HUES6 (cell line): ENCODE data around the gene CIBAR2.

ENCODE experiments used
- H3K27ac ChIP-seq: 2 replicates; pipeline ENCODE4 v1.7.0; 2013; ENCODE audit warnings: low read depth, mild to moderate bottlenecking, low read length, inconsistent platforms
- H3K27me3 ChIP-seq: 2 replicates; pipeline ENCODE4 v1.6.1; 2013; ENCODE audit warnings: low read length; ENCODE audit not compliant: control insufficient read depth, insufficient read depth
- H3K36me3 ChIP-seq: 2 replicates; pipeline ENCODE4 v1.6.1; 2013; ENCODE audit warnings: low read length; ENCODE audit not compliant: control insufficient read depth, insufficient read depth
- H3K4me1 ChIP-seq: 2 replicates; pipeline ENCODE4 v1.6.1; 2013; ENCODE audit warnings: low read length; ENCODE audit not compliant: control insufficient read depth, insufficient read depth
- H3K4me3 ChIP-seq: 2 replicates; pipeline ENCODE4 v1.5.1; 2013; ENCODE audit warnings: low read depth, low read length
- H3K9ac ChIP-seq: one replicate; pipeline ENCODE4 v1.6.1; 2013; ENCODE audit warnings: mild to moderate bottlenecking, low read length
- H3K9me3 ChIP-seq: 2 replicates; pipeline ENCODE4 v1.6.1; 2013; ENCODE audit warnings: low read depth, low read length; ENCODE audit not compliant: control insufficient read depth, insufficient read depth

CIBAR2 gene

DNA sequence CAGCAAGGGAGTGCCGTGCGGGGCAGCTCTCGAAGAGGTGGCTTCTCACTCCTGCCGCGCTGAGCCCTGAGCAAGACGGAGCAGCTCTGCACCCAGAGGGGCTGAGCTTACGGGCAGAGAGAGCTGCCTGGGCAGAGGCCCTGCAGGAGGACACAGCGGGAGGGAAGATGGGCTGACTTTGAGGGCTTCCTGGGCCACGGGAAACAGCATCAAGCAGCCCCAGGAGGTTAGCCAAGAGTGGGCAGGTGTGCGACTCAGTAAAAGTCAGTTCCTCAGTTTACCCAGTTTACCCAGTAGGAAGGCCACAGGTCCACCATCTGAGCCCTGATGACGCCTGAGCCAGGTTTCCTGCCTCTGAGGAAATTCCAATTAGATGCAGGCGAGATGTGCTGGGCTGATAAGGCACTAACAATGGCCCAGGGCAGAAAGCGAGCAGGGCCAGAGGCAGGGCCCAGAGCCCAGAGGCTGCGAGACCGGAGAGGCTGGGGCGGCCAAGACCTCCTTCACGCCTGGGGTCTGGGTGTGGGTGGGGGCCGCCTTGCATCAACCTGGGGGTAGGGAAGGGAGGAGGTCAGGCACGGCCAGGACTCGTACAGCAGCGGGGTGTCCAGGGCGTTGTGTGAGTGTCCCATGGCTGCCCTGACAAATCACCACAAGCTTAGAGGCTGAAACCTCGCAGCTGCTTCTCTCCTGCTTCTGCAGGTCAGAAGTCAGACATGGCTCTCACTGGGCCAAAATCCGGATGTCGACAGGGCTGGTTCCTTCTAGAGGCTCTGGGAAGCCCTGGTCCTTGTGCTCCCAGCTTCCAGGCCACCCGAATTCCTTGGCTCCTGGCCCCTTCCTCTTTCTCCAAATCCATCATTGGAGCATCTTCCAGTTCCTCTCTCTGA is 32.0 kb upstream of the CIBAR2 start:
- Histone ChIP-seq H3K27me3 (no peaks in the 10 kb centered on the region), H3K36me3 (no peaks in the 10 kb centered on the region), H3K9ac (no peak overlapping the region), H3K27ac (no peak overlapping the region), H3K4me3 (no peak overlapping the region), H3K4me1 (peaks cover 16% of the 10 kb centered on the region; the same call in 1 of the 2 replicates), H3K9me3 (no peaks in the 10 kb centered on the region)

DNA sequence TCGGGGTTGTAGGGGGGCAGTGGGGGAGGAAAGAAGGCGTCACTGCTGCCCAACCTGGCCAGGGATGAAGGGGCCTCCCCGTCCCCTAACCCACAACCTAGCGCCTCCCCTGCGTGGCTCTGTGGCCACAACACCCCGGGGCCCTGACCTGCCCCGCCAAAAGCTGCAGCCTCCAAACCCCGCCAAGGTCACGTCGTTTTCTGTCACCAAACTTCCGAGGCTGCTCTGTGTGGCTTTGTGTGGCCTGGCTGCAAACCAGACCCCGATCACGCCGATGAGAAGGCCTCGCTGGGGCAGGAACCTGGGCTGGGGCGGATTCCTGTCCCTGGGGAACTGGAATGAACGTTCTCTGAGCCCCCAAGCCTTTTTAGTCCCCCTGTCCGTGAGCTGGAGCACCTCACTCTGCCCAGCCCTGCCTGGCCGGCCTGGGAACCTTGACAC is 30.5 kb upstream of the CIBAR2 start:
- Histone ChIP-seq H3K4me3 (no peak overlapping the region), H3K36me3 (no peaks in the 10 kb centered on the region), H3K9me3 (no peaks in the 10 kb centered on the region), H3K4me1 (peaks cover 16% of the 10 kb centered on the region; the same call in 1 of the 2 replicates), H3K27me3 (no peaks in the 10 kb centered on the region), H3K9ac (no peak overlapping the region), H3K27ac (no peak overlapping the region)

DNA sequence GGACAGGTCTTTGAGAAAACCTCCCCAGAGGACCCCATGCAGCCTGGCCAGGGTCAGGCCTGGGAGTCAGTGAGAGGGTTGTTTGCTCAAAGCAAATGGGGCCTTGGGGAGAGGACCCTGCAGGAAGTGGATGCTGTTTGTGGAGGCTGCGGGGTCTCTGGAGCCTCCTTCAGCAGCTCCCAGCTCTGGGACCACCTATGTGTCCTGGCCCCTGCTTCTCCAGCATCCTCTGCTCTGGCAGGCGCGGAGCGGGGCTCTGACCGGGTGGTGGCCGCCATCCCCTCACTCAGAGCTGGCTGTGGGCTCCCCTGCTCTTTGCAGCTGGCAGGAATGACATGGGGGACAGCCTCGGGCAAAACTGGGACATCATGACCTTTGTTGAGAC is 29.8 kb upstream of the CIBAR2 start:
- no peaks in the 10 kb centered on the region for H3K27me3 ChIP-seq
- H3K27ac ChIP-seq = no peak overlapping the region
- no peaks in the 10 kb centered on the region for H3K36me3 ChIP-seq
- no peak overlapping the region for H3K4me3 ChIP-seq
- no peaks in the 10 kb centered on the region for H3K9me3 ChIP-seq
- peaks cover 17% of the 10 kb centered on the region for H3K4me1 ChIP-seq
- no peak overlapping the region for H3K9ac ChIP-seq

DNA sequence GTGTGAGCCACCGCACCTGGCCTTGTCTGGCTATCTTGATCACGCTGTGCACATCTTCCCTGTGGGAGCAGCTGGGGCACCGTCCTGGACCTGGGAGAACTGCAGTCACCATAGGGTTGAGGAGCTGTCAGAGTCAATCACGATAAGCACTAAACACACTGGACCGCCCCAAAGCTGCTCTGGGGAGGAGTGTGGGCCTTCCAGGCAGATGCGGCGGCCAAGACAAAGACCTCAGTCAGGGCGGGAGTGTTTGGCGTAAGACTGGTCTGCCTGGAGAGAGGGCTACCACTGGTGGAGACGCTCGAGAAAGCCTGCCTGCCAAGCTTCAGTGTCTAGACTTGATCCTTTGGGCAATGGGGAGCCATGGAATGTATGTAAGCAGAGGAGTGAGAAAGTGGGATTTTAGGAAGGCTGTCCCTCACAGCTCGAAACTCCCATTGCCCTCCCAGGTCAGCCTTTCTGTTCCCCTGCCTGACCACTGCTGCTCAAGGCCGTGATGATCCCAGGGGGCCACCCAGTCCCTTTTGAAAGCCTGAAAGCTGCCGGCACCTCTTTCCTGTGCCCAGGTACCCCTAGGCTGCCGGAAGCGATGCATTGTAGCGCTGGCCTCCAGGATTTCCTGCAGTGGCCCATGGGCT is 29.3 kb upstream of the CIBAR2 start:
- Histone ChIP-seq H3K27me3 (no peaks in the 10 kb centered on the region), H3K9me3 (no peaks in the 10 kb centered on the region), H3K36me3 (no peaks in the 10 kb centered on the region), H3K9ac (no peak overlapping the region), H3K4me1 (peaks cover 18% of the 10 kb centered on the region), H3K4me3 (no peak overlapping the region), H3K27ac (no peak overlapping the region)

DNA sequence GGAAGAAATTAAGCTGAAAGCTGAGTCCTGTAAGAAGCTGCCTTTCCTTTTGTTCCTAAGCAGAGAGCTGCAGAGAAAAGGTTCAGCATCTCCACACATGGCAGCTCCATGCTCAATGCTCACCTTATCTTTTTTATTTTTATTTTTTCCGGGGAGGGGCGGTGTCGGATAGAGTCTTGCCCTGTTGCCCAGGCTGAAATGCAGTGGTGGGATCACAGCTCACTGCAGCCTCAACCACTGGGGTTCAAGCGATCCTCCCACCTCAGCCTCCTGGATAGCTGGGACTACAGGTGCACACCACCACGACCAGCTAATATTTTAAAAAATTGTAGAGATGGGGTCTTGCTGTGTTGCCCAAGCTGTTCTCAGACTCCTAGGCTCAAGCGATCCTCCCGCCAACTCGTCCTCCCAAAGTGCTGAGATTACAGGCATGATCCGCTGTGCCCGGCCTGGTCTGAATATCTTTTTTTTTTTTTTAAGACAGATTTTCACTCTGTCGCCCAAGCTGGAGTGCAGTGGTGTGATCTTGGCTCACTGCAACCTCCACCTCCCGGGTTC is 28.3 kb upstream of the CIBAR2 start:
- Histone ChIP-seq H3K4me3 (no peak overlapping the region), H3K27ac (no peak overlapping the region), H3K9ac (no peak overlapping the region), H3K36me3 (no peaks in the 10 kb centered on the region), H3K27me3 (no peaks in the 10 kb centered on the region), H3K9me3 (no peaks in the 10 kb centered on the region), H3K4me1 (peaks cover 24% of the 10 kb centered on the region)

DNA sequence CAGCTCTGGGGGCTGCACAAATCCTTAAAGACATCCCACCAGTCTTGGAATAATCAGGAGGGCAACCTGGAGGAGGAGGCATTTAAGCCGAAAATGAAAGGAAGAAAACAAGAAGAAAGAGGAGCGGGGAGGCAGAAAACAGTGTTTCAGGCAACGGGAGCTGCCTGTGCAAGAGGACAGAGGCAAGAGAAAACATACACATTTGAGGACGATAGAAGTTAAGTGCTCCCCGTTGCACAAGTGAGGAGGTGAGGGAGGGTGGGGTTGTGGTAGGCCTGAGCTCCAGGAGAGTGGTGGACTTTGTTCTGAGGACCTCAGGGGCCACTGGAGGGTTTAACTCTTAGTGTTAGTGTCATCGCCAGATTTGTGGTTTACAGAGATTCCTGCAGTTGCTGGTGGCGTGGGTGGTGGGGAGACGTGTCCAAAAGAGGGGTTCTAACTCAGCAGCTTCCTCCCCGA is 27.6 kb upstream of the CIBAR2 start:
- H3K27me3 ChIP-seq = no peaks in the 10 kb centered on the region
- no peaks in the 10 kb centered on the region for H3K36me3 ChIP-seq
- H3K9me3 ChIP-seq = no peaks in the 10 kb centered on the region
- no peak overlapping the region for H3K4me3 ChIP-seq
- no peak overlapping the region for H3K9ac ChIP-seq
- H3K27ac ChIP-seq = no peak overlapping the region
- H3K4me1 ChIP-seq = peaks cover 24% of the 10 kb centered on the region

DNA sequence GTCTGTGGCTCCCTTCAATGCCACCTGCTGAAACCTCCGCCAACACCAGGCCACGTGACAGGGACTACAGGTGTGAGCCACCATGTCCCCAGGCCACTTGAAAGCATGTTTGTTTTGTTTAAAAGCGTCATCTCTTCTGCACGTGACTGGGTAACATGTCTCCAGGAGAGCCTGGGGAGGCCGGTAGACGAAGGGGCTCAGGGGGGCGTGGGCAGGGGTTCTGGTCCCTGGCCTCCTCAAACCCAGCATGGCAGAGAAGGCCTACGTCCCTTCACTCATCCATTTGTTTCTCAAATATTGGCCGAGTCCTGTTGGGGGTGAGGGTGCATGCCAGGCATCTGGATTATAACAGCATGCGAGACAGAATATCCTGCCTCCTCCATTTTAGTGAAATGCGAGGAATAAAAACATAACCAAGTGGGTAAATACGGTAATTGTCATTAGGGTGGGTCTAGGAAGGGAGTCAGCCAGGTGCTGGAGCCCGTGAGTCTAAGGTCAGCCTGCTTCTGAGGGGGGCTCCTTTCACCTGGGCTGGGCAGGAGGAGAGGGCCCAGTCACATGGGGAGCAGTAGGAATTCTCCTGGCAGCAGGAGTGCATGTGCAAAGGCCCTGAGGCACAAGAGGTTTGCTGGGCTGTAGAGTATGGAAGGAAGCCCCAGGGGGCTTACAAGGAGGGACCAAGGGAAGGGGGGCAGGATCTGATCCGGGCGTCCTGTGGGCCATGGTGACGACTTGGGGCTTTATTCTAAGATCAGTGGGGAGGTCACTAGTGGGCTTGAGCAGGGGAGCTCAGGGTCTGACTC is 26.8 kb upstream of the CIBAR2 start:
- no peaks in the 10 kb centered on the region for H3K9me3 ChIP-seq
- no peak overlapping the region for H3K27ac ChIP-seq
- H3K36me3 ChIP-seq = no peaks in the 10 kb centered on the region
- no peaks in the 10 kb centered on the region for H3K27me3 ChIP-seq
- H3K9ac ChIP-seq = no peak overlapping the region
- H3K4me1 ChIP-seq = peaks cover 26% of the 10 kb centered on the region
- no peak overlapping the region for H3K4me3 ChIP-seq

DNA sequence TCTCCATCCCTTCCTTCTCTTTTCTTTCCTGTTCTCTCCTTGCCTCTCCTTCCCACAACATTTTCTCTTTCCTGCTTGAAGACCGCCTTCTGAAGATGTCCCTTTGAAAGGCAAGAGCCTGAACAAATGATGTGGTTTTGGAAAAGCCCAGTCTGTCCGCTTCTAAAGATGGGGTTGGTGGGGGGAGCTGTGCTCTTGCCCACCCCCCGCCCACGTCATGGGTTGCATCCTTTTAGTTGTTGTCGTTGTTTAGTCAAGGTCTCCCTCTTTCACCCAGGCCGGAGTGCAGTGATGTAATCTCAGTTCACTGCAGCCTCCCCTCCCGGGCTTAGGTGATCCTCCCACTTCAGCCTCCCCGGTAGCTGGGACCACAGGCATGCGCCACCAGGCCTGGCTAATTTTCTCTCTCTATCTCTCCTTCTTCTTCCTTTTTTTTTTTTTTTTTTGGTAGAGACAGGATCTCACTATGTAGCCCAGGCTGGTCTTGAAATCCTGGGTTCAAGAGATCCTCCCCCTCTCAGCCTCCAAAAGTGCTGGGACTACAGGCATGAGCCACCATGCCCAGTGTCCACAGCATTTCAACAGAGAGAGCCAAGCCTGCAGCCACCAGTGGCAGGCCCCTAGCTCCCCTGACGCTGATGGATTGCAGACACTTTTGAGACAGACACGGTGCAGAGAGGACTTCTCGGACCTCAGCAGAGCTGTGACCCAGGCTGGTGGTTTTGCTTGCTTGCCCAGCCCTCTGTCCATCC is 26.0 kb upstream of the CIBAR2 start:
- no peaks in the 10 kb centered on the region for H3K36me3 ChIP-seq
- peaks cover 23% of the 10 kb centered on the region for H3K4me1 ChIP-seq
- H3K9me3 ChIP-seq = no peaks in the 10 kb centered on the region
- H3K27ac ChIP-seq = no peak overlapping the region
- no peak overlapping the region for H3K9ac ChIP-seq
- no peaks in the 10 kb centered on the region for H3K27me3 ChIP-seq
- H3K4me3 ChIP-seq = no peak overlapping the region

DNA sequence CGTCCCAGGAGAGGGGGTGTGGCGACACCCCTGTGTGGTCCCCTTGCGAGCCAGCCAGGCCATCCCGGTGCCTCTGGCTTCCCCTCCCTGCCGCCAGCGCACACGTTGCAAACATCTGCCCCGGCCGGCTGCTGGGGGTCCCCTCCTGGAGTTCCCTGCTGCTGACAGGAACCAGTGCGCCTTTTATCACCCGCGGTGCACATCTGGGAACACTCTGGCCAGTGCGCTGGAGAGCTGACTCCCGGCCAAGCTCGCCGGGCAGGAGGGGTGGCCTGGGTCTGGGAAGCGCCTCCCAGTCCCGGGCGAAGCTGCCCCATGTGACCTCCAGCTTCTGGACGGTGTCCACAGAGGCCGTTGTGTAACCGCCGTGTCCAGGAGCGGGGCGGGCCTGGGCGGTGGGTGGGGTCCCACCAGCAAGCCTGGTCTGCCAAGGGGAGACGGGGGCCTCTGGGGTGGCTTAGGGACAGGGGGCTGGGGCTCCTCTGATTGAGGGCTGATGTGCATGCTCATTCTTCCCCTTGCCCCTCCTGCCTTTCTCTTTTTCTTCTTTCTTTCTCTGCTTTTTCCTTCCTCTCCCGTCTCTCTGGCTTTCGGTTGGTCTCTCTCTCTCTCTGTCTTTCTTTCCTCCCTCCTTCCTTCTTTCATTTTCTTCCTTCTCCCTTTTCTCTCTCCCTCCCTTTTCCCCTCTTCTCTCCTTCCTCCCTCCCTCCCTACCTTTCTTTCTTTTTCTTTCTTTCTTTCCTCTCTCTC is 25.2 kb upstream of the CIBAR2 start:
- Histone ChIP-seq H3K27ac (no peak overlapping the region), H3K27me3 (no peaks in the 10 kb centered on the region), H3K4me1 (peaks cover 18% of the 10 kb centered on the region), H3K36me3 (no peaks in the 10 kb centered on the region), H3K4me3 (no peak overlapping the region), H3K9me3 (no peaks in the 10 kb centered on the region), H3K9ac (no peak overlapping the region)
